ENCODE measurements around the gene HSPA9.

Gene HSPA9

DNA sequence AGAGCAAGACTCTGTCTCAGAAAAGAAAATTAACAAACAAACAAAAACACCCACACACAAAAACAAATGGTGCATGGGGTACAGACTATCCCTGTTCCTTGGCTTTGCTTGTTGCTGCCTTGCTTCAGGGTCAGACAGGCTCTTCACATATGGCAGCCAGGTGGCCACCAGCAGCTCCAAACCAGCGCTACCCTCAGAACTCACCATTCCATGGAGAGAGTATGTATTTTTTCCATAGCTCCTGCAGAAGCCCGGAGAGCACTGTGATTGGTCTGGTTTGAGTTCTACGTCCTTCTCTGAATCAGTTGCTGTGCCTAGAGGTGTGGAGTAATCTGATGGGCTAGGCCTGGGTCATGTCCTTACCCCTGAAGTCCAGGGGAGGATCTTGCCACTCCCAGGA, 25.2 kb upstream of the HSPA9 start:
- WGBS (ENCODE audit: extremely low coverage, insufficient coverage, low lambda C conversion rate): no CpG with 5 or more reads among the region's 3 CpGs
- no peak overlapping the region for H2AK5ac ChIP-seq (ENCODE audit: low read length)
- H3K56ac ChIP-seq (ENCODE audit: low read length): no peak overlapping the region
- H2BK15ac ChIP-seq (replicated peaks; ENCODE audit: low read depth): no peak overlapping the region
- no peak overlapping the region for H3K4me3 ChIP-seq (ENCODE audit: low read length)
- no peaks in the 10 kb centered on the region for H3K36me3 ChIP-seq (ENCODE audit: control insufficient read depth, insufficient read depth, low read length)
- no peak overlapping the region for H3K4me2 ChIP-seq (ENCODE audit: low read length)
- no peaks in the 10 kb centered on the region for H3K79me1 ChIP-seq (ENCODE audit: low read length)
- no peak overlapping the region for H3K23ac ChIP-seq (ENCODE audit: low read length)
- no peaks in the 10 kb centered on the region for H3K79me2 ChIP-seq (ENCODE audit: control insufficient read depth, insufficient read depth, low read length)
- no peak overlapping the region for H4K8ac ChIP-seq (ENCODE audit: low read depth, low read length)
- H3K4ac ChIP-seq (ENCODE audit: low read depth, low read length): no peak overlapping the region
- no peak overlapping the region for H3K9ac ChIP-seq (ENCODE audit: low read length)
- no peak overlapping the region for H3K18ac ChIP-seq (ENCODE audit: low read length)
- H3K27me3 ChIP-seq (ENCODE audit: insufficient read depth, low read length, poor library complexity): no peaks in the 10 kb centered on the region
- H2BK120ac ChIP-seq (ENCODE audit: low read depth, low read length): no peak overlapping the region
- H3K4me1 ChIP-seq (ENCODE audit: control insufficient read depth, low read depth, low read length): peaks cover 5% of the 10 kb centered on the region
- H4K5ac ChIP-seq (ENCODE audit: low read length): no peak overlapping the region
- no peak overlapping the region for H3K27ac ChIP-seq (ENCODE audit: low read depth, low read length)
- no peak overlapping the region for H2BK5ac ChIP-seq (ENCODE audit: low read length)
- DNase-seq: no peak

DNA sequence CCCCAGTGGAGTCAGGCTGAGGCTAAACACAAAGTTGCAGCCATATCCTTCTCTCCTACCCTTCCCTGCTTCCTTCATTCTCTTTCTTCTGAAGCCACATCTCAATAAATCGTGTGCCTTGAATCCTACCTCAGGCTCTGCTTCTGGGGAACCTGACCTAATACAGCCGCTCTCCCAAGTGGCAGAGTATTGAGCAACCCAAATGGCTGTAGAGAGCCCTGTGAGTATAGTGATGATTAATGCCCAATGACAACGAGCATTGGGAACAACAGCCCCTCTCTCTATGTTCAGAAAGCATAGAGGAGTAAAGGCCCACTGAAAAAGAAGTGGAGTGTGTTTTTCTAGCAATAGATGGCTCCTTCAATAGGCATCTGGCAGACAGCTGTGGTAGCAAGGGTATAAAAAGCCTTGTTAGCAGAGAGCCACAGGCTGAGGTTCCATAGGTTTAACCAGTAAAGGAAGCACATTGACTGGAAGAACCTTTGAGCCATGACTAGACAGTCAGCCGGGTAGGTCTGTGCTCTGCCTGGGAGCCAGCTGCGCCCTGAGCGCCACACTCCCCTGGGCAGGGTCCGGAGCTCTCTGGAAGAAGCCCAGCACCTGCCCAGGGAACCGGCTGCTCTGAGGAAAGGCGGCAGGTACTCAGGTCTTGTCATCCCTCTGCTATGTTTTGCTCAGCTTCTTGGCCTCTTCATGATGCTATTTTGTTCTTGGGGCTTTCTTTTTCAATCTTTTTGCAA, 22.6 kb upstream of the HSPA9 start:
- Histone ChIP-seq H3K27ac (ENCODE audit: low read depth, low read length) (no peak overlapping the region), H4K8ac (ENCODE audit: low read depth, low read length) (no peak overlapping the region), H3K79me2 (ENCODE audit: control insufficient read depth, insufficient read depth, low read length) (no peaks in the 10 kb centered on the region), H3K18ac (ENCODE audit: low read length) (no peak overlapping the region), H2BK120ac (ENCODE audit: low read depth, low read length) (no peak overlapping the region), H3K9ac (ENCODE audit: low read length) (no peak overlapping the region), H3K79me1 (ENCODE audit: low read length) (no peaks in the 10 kb centered on the region), H3K36me3 (ENCODE audit: control insufficient read depth, insufficient read depth, low read length) (no peaks in the 10 kb centered on the region), H2BK15ac (replicated peaks; ENCODE audit: low read depth) (no peak overlapping the region), H3K4ac (ENCODE audit: low read depth, low read length) (no peak overlapping the region), H2BK5ac (ENCODE audit: low read length) (no peak overlapping the region), H3K4me2 (ENCODE audit: low read length) (no peak overlapping the region), H3K23ac (ENCODE audit: low read length) (no peak overlapping the region), H3K27me3 (ENCODE audit: insufficient read depth, low read length, poor library complexity) (no peaks in the 10 kb centered on the region), H3K4me3 (ENCODE audit: low read length) (no peak overlapping the region), H4K5ac (ENCODE audit: low read length) (no peak overlapping the region), H3K56ac (ENCODE audit: low read length) (no peak overlapping the region), H3K4me1 (ENCODE audit: control insufficient read depth, low read depth, low read length) (peaks cover 5% of the 10 kb centered on the region), H2AK5ac (ENCODE audit: low read length) (no peak overlapping the region)
- no peak for DNase-seq
- WGBS (ENCODE audit: extremely low coverage, insufficient coverage, low lambda C conversion rate): no CpG with 5 or more reads among the region's 9 CpGs

DNA sequence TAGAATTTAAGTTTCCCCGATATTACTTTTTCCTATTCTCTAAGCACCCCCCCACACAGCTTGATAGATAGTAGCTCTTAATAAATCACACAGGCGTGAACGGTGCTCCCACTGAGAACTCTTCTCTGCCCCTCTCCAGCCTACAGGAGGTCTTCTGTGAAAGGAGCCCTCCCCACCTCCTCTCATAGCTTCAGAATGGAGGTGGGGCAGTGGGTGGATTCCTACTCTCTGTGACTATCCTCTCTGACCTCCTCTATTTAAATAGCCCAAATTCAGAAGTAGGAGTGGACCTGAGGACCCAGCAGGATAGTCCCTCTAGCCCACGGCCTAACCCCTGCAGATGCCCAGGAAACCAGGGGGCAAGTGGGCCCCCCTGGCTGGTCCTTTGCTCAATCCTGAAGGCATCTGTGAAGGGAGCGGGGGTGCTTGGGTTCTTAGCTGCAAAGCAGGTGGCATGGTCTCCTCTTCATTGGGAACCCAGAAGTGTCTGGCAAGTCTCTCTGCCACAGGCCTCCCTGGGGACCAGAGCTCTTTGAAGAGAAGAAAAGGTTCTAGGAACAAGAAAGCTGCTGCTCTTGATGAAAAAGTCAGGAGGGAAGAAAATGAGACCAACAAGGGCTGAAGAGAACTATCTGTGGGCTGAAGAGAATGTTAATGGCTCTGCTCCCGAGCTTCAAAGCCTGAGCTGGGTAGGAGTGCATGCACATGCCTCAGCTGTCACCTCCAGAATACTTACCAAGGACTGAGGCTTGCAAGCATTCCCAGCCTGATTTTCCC, 21.1 kb upstream of the HSPA9 start:
- Histone ChIP-seq H3K27ac (ENCODE audit: low read depth, low read length) (no peak overlapping the region), H3K4me1 (ENCODE audit: control insufficient read depth, low read depth, low read length) (peaks cover 5% of the 10 kb centered on the region), H2BK15ac (replicated peaks; ENCODE audit: low read depth) (no peak overlapping the region), H3K36me3 (ENCODE audit: control insufficient read depth, insufficient read depth, low read length) (no peaks in the 10 kb centered on the region), H3K27me3 (ENCODE audit: insufficient read depth, low read length, poor library complexity) (no peaks in the 10 kb centered on the region), H3K79me2 (ENCODE audit: control insufficient read depth, insufficient read depth, low read length) (no peaks in the 10 kb centered on the region), H4K8ac (ENCODE audit: low read depth, low read length) (no peak overlapping the region), H2BK120ac (ENCODE audit: low read depth, low read length) (no peak overlapping the region), H3K79me1 (ENCODE audit: low read length) (no peaks in the 10 kb centered on the region), H3K4ac (ENCODE audit: low read depth, low read length) (no peak overlapping the region), H3K18ac (ENCODE audit: low read length) (no peak overlapping the region), H4K5ac (ENCODE audit: low read length) (no peak overlapping the region), H3K4me3 (ENCODE audit: low read length) (no peak overlapping the region), H3K9ac (ENCODE audit: low read length) (no peak overlapping the region), H3K23ac (ENCODE audit: low read length) (no peak overlapping the region), H2AK5ac (ENCODE audit: low read length) (no peak overlapping the region), H2BK5ac (ENCODE audit: low read length) (no peak overlapping the region), H3K4me2 (ENCODE audit: low read length) (no peak overlapping the region), H3K56ac (ENCODE audit: low read length) (no peak overlapping the region)
- no CpG with 5 or more reads among the region's 6 CpGs for WGBS (ENCODE audit: extremely low coverage, insufficient coverage, low lambda C conversion rate)
- DNase-seq: no peak

DNA sequence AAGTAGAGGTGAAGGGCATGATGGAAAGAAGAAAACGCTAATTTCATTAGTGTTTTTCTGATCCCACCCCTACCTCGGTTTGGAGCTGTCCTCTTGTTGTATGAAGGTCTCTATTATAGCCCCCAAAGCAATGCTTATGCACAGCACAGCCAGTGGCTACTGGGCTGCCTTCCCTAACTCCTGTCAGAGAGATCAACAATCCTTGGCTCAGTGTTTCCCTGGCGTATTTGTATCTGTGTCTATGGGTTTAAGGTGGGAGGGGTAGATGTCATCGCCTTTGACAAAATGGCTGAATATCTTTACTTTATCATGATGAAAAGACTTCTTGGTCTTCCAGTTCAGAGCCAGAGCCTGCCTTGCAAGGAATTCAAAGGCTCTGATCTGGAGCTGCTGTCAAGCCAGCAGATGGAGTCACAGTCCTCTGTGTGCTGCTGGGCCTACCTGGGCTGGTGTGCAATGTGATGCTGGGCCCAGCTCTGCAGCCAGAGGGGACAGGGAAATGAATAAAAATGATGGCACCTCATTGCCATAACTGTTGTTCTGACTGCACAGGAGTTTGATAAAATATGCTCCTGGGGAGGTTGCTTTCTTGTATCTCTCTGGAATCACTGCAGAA, 20.1 kb upstream of the HSPA9 start:
- H3K4me2 ChIP-seq (ENCODE audit: low read length): no peak overlapping the region
- H3K4me3 ChIP-seq (ENCODE audit: low read length): no peak overlapping the region
- H3K9ac ChIP-seq (ENCODE audit: low read length): no peak overlapping the region
- H4K8ac ChIP-seq (ENCODE audit: low read depth, low read length): no peak overlapping the region
- no peaks in the 10 kb centered on the region for H3K79me1 ChIP-seq (ENCODE audit: low read length)
- no peaks in the 10 kb centered on the region for H3K36me3 ChIP-seq (ENCODE audit: control insufficient read depth, insufficient read depth, low read length)
- no peaks in the 10 kb centered on the region for H3K27me3 ChIP-seq (ENCODE audit: insufficient read depth, low read length, poor library complexity)
- no peak overlapping the region for H2BK120ac ChIP-seq (ENCODE audit: low read depth, low read length)
- no peak overlapping the region for H2BK5ac ChIP-seq (ENCODE audit: low read length)
- H3K4me1 ChIP-seq (ENCODE audit: control insufficient read depth, low read depth, low read length): peaks cover 5% of the 10 kb centered on the region
- no peak overlapping the region for H3K18ac ChIP-seq (ENCODE audit: low read length)
- H3K23ac ChIP-seq (ENCODE audit: low read length): no peak overlapping the region
- no peak overlapping the region for H4K5ac ChIP-seq (ENCODE audit: low read length)
- no peak overlapping the region for H3K27ac ChIP-seq (ENCODE audit: low read depth, low read length)
- H3K4ac ChIP-seq (ENCODE audit: low read depth, low read length): no peak overlapping the region
- no peak overlapping the region for H3K56ac ChIP-seq (ENCODE audit: low read length)
- no CpG with 5 or more reads among the region's 4 CpGs for WGBS (ENCODE audit: extremely low coverage, insufficient coverage, low lambda C conversion rate)
- no peak overlapping the region for H2AK5ac ChIP-seq (ENCODE audit: low read length)
- no peaks in the 10 kb centered on the region for H3K79me2 ChIP-seq (ENCODE audit: control insufficient read depth, insufficient read depth, low read length)
- DNase-seq: peak; percentile 46
- no peak overlapping the region for H2BK15ac ChIP-seq (replicated peaks; ENCODE audit: low read depth)

DNA sequence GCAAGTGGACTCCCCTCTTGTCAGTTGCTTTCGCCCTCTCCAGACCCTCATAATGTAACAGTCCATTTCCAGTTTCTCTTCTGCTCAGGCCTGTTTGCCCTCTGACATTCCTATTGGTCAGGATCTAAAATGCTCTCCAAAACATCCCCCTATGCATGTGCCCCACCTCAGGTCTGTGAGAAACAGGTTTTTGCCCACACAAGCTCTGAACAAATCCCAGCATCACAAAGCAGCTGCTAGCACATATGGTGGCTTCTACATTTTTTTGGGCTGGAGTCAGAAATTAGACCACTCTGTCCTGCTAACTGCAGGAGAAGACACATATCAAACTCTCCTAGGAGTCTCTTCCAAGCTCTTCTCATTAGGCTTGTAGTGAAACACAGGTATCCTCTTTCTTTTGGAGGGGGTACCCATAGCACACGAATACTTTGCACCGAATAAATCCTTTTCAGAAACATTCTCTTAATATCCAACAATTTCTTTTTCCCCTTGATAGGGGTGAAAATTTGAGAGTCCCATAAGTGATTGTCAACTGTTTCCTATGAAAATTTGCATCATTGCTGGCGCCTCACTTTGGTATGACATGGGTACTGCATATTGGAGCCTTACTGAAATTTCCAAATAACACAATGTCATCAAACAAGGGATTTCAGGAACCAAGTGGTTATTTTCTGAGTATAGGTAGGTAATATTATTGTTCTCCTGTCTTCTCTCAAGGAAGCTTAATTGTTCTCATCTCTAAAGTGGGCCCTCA, 19.3 kb upstream of the HSPA9 start:
- Histone ChIP-seq H4K5ac (ENCODE audit: low read length) (no peak overlapping the region), H2AK5ac (ENCODE audit: low read length) (no peak overlapping the region), H3K79me2 (ENCODE audit: control insufficient read depth, insufficient read depth, low read length) (no peaks in the 10 kb centered on the region), H3K4me2 (ENCODE audit: low read length) (no peak overlapping the region), H3K18ac (ENCODE audit: low read length) (no peak overlapping the region), H3K79me1 (ENCODE audit: low read length) (no peaks in the 10 kb centered on the region), H3K9ac (ENCODE audit: low read length) (no peak overlapping the region), H3K27me3 (ENCODE audit: insufficient read depth, low read length, poor library complexity) (no peaks in the 10 kb centered on the region), H3K4me3 (ENCODE audit: low read length) (no peak overlapping the region), H2BK15ac (replicated peaks; ENCODE audit: low read depth) (no peak overlapping the region), H3K4ac (ENCODE audit: low read depth, low read length) (no peak overlapping the region), H2BK5ac (ENCODE audit: low read length) (no peak overlapping the region), H3K27ac (ENCODE audit: low read depth, low read length) (no peak overlapping the region), H3K56ac (ENCODE audit: low read length) (no peak overlapping the region), H4K8ac (ENCODE audit: low read depth, low read length) (no peak overlapping the region), H3K36me3 (ENCODE audit: control insufficient read depth, insufficient read depth, low read length) (no peaks in the 10 kb centered on the region), H3K4me1 (ENCODE audit: control insufficient read depth, low read depth, low read length) (peaks cover 5% of the 10 kb centered on the region), H3K23ac (ENCODE audit: low read length) (no peak overlapping the region), H2BK120ac (ENCODE audit: low read depth, low read length) (no peak overlapping the region)
- no peak for DNase-seq
- WGBS (ENCODE audit: extremely low coverage, insufficient coverage, low lambda C conversion rate): no CpG with 5 or more reads among the region's 4 CpGs

All from mesendoderm (in vitro differentiated cells).